Mucosa of descending colon (tissue), 3 donors: ENCODE data around the gene EIF4E. TPM values are rescaled to one million over a fixed set of nuclear protein-coding genes. Genes with fewer than 3 reads are reported as not detected.

Source experiments
- ATAC-seq: fragments of 200-7000 bp; cut with Tn5 transposase; one replicate; pipeline ENCODE4 v1.9.1; 2020; ENCODE audit warnings: mild to moderate bottlenecking, moderate library complexity
- DNase-seq, 3 donors: peaks; one replicate each; pipeline ENCODE4 v3.0.0-alpha.2; 2020
- H3K36me3 ChIP-seq: fragments of 200-600 bp; one replicate; pipeline ENCODE4 v1.8.0; 2021; ENCODE audit warnings: low read depth, mild to moderate bottlenecking
- H3K4me1 ChIP-seq: fragments of 200-600 bp; one replicate; pipeline ENCODE4 v1.8.0; 2021; ENCODE audit warnings: low read depth, mild to moderate bottlenecking
- H3K4me3 ChIP-seq: fragments of 200-600 bp; one replicate; pipeline ENCODE4 v1.8.0; 2021; ENCODE audit warnings: mild to moderate bottlenecking
- H3K9me3 ChIP-seq: fragments of 200-600 bp; one replicate; pipeline ENCODE4 v1.8.0; 2021; ENCODE audit warnings: mild to moderate bottlenecking
- intact Hi-C, 2 donors: fragments of 100-400 bp; cut with DNase I in 1 of 2; cut with micrococcal nuclease in 1 of 2; formaldehyde crosslinking; loops; one replicate each; pipeline versions ENCODE4 v1.11.0 to v1.11.1; 2022; cut with DNase I, micrococcal nuclease
- total RNA-seq, 3 donors: library from RNA; stranded (reverse); fragmentation: NEBNext Ultra II Directional in 2 of 3; extraction: Animal tissue kit (Norgen Biotek cat#: 25700) in 2 of 3; gene quantifications; one replicate each; pipeline versions ENCODE4 v1.2.1 to v1.2.4, GENCODE V29; 2021 to 2023
- TF ChIP-seq, protein P1 (sequence below): fragments of 200-600 bp; IDR thresholded peaks from one replicate; pipeline ENCODE4 v1.8.0; 2022; ENCODE audit warnings: antibody characterized with exemption, mild to moderate bottlenecking
- donor health status: DM: no; HTN: no; CAD: no; lungs with moderate emphysema.
- donor health status: DM: no; HTN: no; CAD: no.
- donor health status: DM: no; HTN: yes; CAD: no.

The EIF4E gene
- total RNA-seq, 3 donors from 2014 or later, result 66.7 to 87.6 (median 81.0) TPM

DNA sequence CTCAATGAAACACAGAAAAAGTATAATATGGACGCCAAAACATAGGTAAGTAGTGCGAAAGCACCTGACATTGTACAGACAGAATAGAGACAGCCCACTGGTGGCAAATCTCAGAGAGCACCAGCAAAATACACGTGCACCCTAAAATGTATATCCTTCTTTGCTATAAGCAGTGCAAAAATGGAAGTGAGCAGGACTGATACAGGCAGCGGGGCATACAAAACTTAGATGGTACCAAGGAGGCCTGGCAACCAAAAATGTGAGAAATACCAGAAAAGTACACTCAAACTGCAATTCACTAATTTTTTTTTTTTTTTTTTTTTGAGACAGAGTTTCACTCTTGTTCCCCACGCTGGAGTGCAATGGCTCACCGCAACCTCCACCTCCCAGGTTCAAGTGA is 63.9 kb downstream of the EIF4E start:
- DNase-seq (no peak), ATAC-seq (no peak)
- H3K4me1 ChIP-seq, result no peaks in the 10 kb centered on the region
- TF ChIP-seq, protein P1, sequence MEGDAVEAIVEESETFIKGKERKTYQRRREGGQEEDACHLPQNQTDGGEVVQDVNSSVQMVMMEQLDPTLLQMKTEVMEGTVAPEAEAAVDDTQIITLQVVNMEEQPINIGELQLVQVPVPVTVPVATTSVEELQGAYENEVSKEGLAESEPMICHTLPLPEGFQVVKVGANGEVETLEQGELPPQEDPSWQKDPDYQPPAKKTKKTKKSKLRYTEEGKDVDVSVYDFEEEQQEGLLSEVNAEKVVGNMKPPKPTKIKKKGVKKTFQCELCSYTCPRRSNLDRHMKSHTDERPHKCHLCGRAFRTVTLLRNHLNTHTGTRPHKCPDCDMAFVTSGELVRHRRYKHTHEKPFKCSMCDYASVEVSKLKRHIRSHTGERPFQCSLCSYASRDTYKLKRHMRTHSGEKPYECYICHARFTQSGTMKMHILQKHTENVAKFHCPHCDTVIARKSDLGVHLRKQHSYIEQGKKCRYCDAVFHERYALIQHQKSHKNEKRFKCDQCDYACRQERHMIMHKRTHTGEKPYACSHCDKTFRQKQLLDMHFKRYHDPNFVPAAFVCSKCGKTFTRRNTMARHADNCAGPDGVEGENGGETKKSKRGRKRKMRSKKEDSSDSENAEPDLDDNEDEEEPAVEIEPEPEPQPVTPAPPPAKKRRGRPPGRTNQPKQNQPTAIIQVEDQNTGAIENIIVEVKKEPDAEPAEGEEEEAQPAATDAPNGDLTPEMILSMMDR, result no peak
- intact Hi-C loops, result no loop called here
- no peaks in the 10 kb centered on the region for H3K36me3 ChIP-seq
- H3K9me3 ChIP-seq, result no peaks in the 10 kb centered on the region
- no peak overlapping the region for H3K4me3 ChIP-seq

DNA sequence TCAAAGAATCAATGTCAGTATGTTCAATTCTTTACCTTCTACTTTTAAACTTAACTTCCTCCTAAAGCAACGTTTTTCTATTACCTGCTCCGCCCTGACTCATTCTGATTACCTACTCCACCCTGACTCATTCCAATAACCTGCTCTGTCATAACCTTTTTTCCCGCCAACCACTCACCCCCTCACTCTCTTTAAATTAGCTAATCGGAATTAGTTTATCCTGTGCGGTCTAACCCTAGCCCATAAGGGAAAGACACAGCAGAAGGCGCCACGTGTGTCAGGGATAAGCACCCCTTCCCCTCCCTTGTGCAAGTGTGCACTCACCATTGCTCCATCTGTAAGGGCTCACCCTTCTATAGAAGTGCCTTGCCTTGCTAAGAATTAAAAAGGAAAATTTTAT is 64.4 kb downstream of the EIF4E start:
- peak; percentile 61 for ATAC-seq
- Histone ChIP-seq H3K4me1 (no peaks in the 10 kb centered on the region), H3K4me3 (no peak overlapping the region), H3K9me3 (no peaks in the 10 kb centered on the region), H3K36me3 (no peaks in the 10 kb centered on the region)
- intact Hi-C loops, result no loop called here
- TF ChIP-seq, protein P1, result no peak
- peak in 1 of 3 donors; percentile 35 for DNase-seq

GRCh38 chr4:98862371-98862770 is 66.6 kb downstream of the EIF4E start:
- Histone ChIP-seq H3K4me1 (no peaks in the 10 kb centered on the region), H3K36me3 (no peaks in the 10 kb centered on the region), H3K4me3 (no peak overlapping the region), H3K9me3 (no peaks in the 10 kb centered on the region)
- TF ChIP-seq, protein P1, result no peak
- ATAC-seq, result no peak
- DNase-seq, result no peak
- intact Hi-C loops, result no loop called here

DNA sequence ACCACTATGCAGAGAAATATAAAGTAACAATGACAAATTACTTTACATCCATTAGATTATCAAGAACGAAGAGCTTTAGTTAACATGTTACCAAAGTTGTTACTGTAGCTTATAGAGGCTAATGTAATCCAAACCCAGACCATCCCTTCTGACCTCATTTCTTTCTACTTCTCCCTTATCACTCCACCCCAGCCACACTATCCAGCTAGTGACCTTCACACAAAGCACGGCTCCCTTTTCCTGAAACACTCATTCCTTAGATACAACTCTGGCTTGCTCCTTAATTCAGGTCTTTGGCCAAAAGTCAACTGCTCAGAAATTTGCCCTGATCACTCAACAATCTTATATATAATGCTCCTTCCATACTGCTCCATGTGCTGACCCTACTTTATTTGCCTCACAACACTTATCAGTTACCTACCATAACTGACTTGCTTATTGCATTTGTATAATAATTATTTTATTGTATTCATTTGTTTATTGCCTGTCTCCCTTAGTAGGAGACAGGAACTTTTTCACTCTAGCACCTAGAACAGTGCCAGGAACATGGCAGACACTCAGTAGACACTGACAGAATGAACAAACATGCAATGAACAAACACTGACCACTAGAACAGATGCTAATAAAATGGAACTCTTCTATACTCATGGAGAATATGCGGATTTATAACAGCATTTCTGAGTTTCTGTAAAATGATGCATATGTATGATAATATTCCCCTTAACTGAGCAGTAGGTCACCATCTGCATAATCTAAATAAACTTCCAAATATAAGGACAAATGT is 67.6 kb downstream of the EIF4E start:
- no peaks in the 10 kb centered on the region for H3K9me3 ChIP-seq
- TF ChIP-seq, protein P1, result no peak
- H3K36me3 ChIP-seq, result no peaks in the 10 kb centered on the region
- no peak overlapping the region for H3K4me3 ChIP-seq
- ATAC-seq, result peak; percentile 36
- no peaks in the 10 kb centered on the region for H3K4me1 ChIP-seq
- no peak for DNase-seq
- intact Hi-C loops, result no loop called here

DNA sequence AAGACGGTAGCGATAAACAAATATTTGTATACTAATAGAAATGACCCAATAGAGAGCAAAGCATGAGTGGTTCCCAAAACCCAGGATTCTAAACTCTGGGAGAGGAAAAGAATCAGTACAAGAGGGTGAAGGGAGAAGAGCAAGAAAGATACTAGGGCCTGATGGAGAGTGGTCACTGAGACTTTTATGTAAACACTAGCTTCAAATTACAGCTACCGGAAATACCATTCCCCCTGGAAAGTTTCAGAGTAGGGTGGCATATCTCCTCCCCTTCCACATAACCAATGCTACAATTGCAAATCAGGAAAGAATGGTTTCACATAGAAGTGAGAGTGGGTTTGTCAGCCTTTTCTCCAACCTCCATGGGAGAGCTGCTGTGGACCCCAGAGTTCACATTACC is 77.1 kb downstream of the EIF4E start:
- TF ChIP-seq, protein P1, result no peak
- Histone ChIP-seq H3K36me3 (no peaks in the 10 kb centered on the region), H3K9me3 (no peaks in the 10 kb centered on the region), H3K4me3 (no peak overlapping the region), H3K4me1 (no peaks in the 10 kb centered on the region)
- DNase-seq, result no peak
- no peak for ATAC-seq
- intact Hi-C loops, result no loop called here
